H9 (cell line): ENCODE results near the gene TPP1. TPM values are rescaled to one million over a fixed set of nuclear protein-coding genes. Genes with fewer than 3 reads are reported as not detected.

Experiments
- DNase-seq: peaks from one replicate; pipeline ENCODE4 v3.0.0-alpha.2; 2017
- H2AFZ ChIP-seq: one replicate; pipeline ENCODE4 v1.6.1; 2013; ENCODE audit warnings: mild to moderate bottlenecking, low read length, control low read depth, moderate library complexity
- H2AK5ac ChIP-seq: 2 replicates; pipeline ENCODE4 v1.6.1; 2013; ENCODE audit warnings: low read length, control low read depth, mixed read lengths; ENCODE audit not compliant: insufficient read length
- H2BK120ac ChIP-seq: one replicate; pipeline ENCODE4 v1.6.1; 2013; ENCODE audit warnings: low read depth, mild to moderate bottlenecking, low read length, control low read depth, inconsistent platforms; ENCODE audit not compliant: poor library complexity, severe bottlenecking
- H2BK12ac ChIP-seq: 2 replicates; pipeline ENCODE4 v1.6.1; 2013; ENCODE audit warnings: low read length, control low read depth, mixed read lengths, low read depth; ENCODE audit not compliant: insufficient read length
- H2BK15ac ChIP-seq: 2 replicates; pipeline ENCODE4 v1.6.1; 2013; ENCODE audit warnings: low read depth, low read length, control low read depth
- H2BK20ac ChIP-seq: one replicate; pipeline ENCODE4 v1.6.1; 2013; ENCODE audit warnings: low read depth, mild to moderate bottlenecking, low read length, control low read depth, inconsistent platforms; ENCODE audit not compliant: poor library complexity, severe bottlenecking
- H2BK5ac ChIP-seq: 2 replicates; pipeline ENCODE4 v1.6.1; 2013; ENCODE audit warnings: low read length, control low read depth, mixed read lengths; ENCODE audit not compliant: insufficient read length
- H3K14ac ChIP-seq: 2 replicates; pipeline ENCODE4 v1.6.1; 2013; ENCODE audit warnings: low read length, control low read depth; ENCODE audit not compliant: insufficient read depth
- H3K18ac ChIP-seq: 2 replicates; pipeline ENCODE4 v1.6.1; 2013; ENCODE audit warnings: low read depth, mild to moderate bottlenecking, mixed read lengths, low read length, control low read depth; ENCODE audit not compliant: insufficient read length
- H3K23ac ChIP-seq: 2 replicates; pipeline ENCODE4 v1.6.1; 2013; ENCODE audit warnings: low read length, control low read depth, mixed read lengths, low read depth; ENCODE audit not compliant: insufficient read length
- H3K23me2 ChIP-seq: 2 replicates; pipeline ENCODE4 v1.6.1; 2013; ENCODE audit warnings: low read depth, mild to moderate bottlenecking, mixed read lengths, low read length, control low read depth; ENCODE audit not compliant: insufficient read length, poor library complexity, severe bottlenecking
- H3K27ac ChIP-seq: 2 replicates; pipeline ENCODE4 v1.5.1; 2013; ENCODE audit warnings: low read length, control low read depth, mixed read lengths, low read depth; ENCODE audit not compliant: insufficient read length
- H3K27me3 ChIP-seq: 2 replicates; pipeline ENCODE4 v1.6.1; 2013; ENCODE audit warnings: low read length, control low read depth, inconsistent platforms; ENCODE audit not compliant: insufficient read depth
- H3K4ac ChIP-seq: 2 replicates; pipeline ENCODE4 v1.6.1; 2013; ENCODE audit warnings: low read depth, mild to moderate bottlenecking, control low read depth, inconsistent platforms, low read length, moderate library complexity
- H3K4me1 ChIP-seq: 2 replicates; pipeline ENCODE4 v1.6.1; 2013; ENCODE audit warnings: low read length, control low read depth, inconsistent platforms; ENCODE audit not compliant: insufficient read depth
- H3K4me2 ChIP-seq: 2 replicates; pipeline ENCODE4 v1.6.1; 2013; ENCODE audit warnings: low read length, control low read depth, mixed read lengths; ENCODE audit not compliant: insufficient read length, insufficient read depth
- H3K56ac ChIP-seq: 2 replicates; pipeline ENCODE4 v1.6.1; 2013; ENCODE audit warnings: low read depth, mild to moderate bottlenecking, mixed read lengths, low read length, control low read depth; ENCODE audit not compliant: insufficient read length
- H3K79me1 ChIP-seq: 2 replicates; pipeline ENCODE4 v1.6.1; 2013; ENCODE audit warnings: low read depth, mild to moderate bottlenecking, moderate library complexity, low read length, control low read depth, inconsistent platforms; ENCODE audit not compliant: insufficient read depth, poor library complexity, severe bottlenecking
- H3K79me2 ChIP-seq: 2 replicates; pipeline ENCODE4 v1.6.1; 2013; ENCODE audit warnings: low read length, control low read depth, inconsistent platforms; ENCODE audit not compliant: insufficient read depth
- H3K9ac ChIP-seq: 2 replicates; pipeline ENCODE4 v1.6.1; 2013; ENCODE audit warnings: low read length, control low read depth, mixed read lengths; ENCODE audit not compliant: insufficient read length; ENCODE audit errors: extremely low read depth
- H3K9me3 ChIP-seq: one replicate; pipeline ENCODE4 v1.6.1; 2013; ENCODE audit warnings: low read depth, low read length, inconsistent platforms; ENCODE audit not compliant: control insufficient read depth
- H3T11ph ChIP-seq: one replicate; pipeline ENCODE4 v1.6.1; 2013; ENCODE audit warnings: mild to moderate bottlenecking, low read length, control low read depth, inconsistent platforms
- H4K20me1 ChIP-seq: one replicate; pipeline ENCODE4 v1.6.1; 2013; ENCODE audit not compliant: control insufficient read depth, insufficient read length, insufficient read depth
- H4K5ac ChIP-seq: 2 replicates; pipeline ENCODE4 v1.6.1; 2013; ENCODE audit warnings: low read depth, mild to moderate bottlenecking, mixed read lengths, low read length, control low read depth; ENCODE audit not compliant: insufficient read length
- H4K8ac ChIP-seq: replicated peaks from 2 replicates; pipeline ENCODE4 v1.6.1; 2013; ENCODE audit warnings: low read length, control low read depth, mixed read lengths, low read depth; ENCODE audit not compliant: insufficient read length
- H4K91ac ChIP-seq: 2 replicates; pipeline ENCODE4 v1.6.1; 2013; ENCODE audit warnings: low read depth, mild to moderate bottlenecking, moderate library complexity, mixed read lengths, low read length, control low read depth; ENCODE audit not compliant: insufficient read length
- H3K27ac Mint-ChIP-seq, 3 experiments: 2 replicates in 2 of 3; 3 replicates in 1 of 3; pipeline ENCODE4 v1.8.0; 2020 to 2021; ENCODE audit warnings: mixed read lengths in 3 of 3, mild to moderate bottlenecking in 1 of 3, moderate library complexity in 1 of 3
- H3K27me3 Mint-ChIP-seq: 2 replicates; pipeline ENCODE4 v1.8.0; 2021; ENCODE audit warnings: low read depth, mild to moderate bottlenecking, moderate library complexity, mixed read lengths
- H3K36me3 Mint-ChIP-seq, 3 experiments: 2 replicates in 2 of 3; 3 replicates in 1 of 3; pipeline ENCODE4 v1.8.0; 2020 to 2021; ENCODE audit warnings: low read depth in 3 of 3, mixed read lengths in 3 of 3; ENCODE audit not compliant: insufficient read depth in 1 of 3
- H3K4me1 Mint-ChIP-seq, 2 experiments: 2 replicates each; pipeline ENCODE4 v1.8.0; 2020; ENCODE audit warnings: mixed read lengths in 2 of 2
- H3K4me3 Mint-ChIP-seq, 2 experiments: 2 replicates in 1 of 2; 3 replicates in 1 of 2; pipeline ENCODE4 v1.8.0; 2020 to 2021; ENCODE audit warnings: mild to moderate bottlenecking in 2 of 2, mixed read lengths in 2 of 2, moderate library complexity in 1 of 2
- H3K9me3 Mint-ChIP-seq, 2 experiments: 2 replicates in 1 of 2; 3 replicates in 1 of 2; pipeline ENCODE4 v1.8.0; 2020; ENCODE audit warnings: mild to moderate bottlenecking in 2 of 2, mixed read lengths in 2 of 2, moderate library complexity in 1 of 2
- CTCF ChIP-seq: fragments of 200-600 bp; sonication (generic); conservative IDR thresholded peaks from 3 replicates; pipeline ENCODE4 v1.8.0; 2021; ENCODE audit warnings: antibody characterized with exemption, mild to moderate bottlenecking
- WGBS: extraction: QIAGEN DNeasy Blood & Tissue Kit; methylation state at CpG from one replicate; pipeline ENCODE4 v1.1.7; 2013; ENCODE audit warnings: missing lambda C conversion rate, low lambda C conversion rate, mixed read lengths; ENCODE audit not compliant: insufficient read length; ENCODE audit errors: extremely low coverage; 5-methylcytosine and 5-hydroxymethylcytosine counted together
- total RNA-seq: library from RNA; stranded (reverse); gene quantifications from 2 replicates; pipeline ENCODE4 v1.2.1, GENCODE V29; 2021

The TPP1 gene
- total RNA-seq, 1 experiment from 2014 or later: 37.2 TPM

- no peak overlapping the region for H3K27ac Mint-ChIP-seq
- no peak overlapping the region for H3K4me3 Mint-ChIP-seq
- Histone ChIP-seq H3K14ac (no peak overlapping the region), H4K8ac (no peak overlapping the region), H3K4me2 (no peak overlapping the region), H3K23me2 (no peaks in the 10 kb centered on the region), H3K4ac (no peak overlapping the region), H3K9ac (no peak overlapping the region), H3K4me1 (peaks cover 4% of the 10 kb centered on the region; the same call in 1 of the 2 replicates), H2BK20ac (no peak overlapping the region), H2AK5ac (no peak overlapping the region), H3K18ac (no peak overlapping the region), H3K23ac (no peak overlapping the region), H3K79me2 (no peaks in the 10 kb centered on the region), H2BK15ac (no peak overlapping the region), H3K56ac (no peak overlapping the region), H3K79me1 (no peaks in the 10 kb centered on the region), H4K91ac (no peak overlapping the region), H2BK120ac (no peak overlapping the region), H2BK12ac (no peak overlapping the region), H3T11ph (no peak overlapping the region), H4K20me1 (no peaks in the 10 kb centered on the region), H2BK5ac (no peak overlapping the region), H3K27ac (no peak overlapping the region), H2AFZ (no peak overlapping the region), H3K9me3 (no peaks in the 10 kb centered on the region), H3K27me3 (no peaks in the 10 kb centered on the region), H4K5ac (no peak overlapping the region)
- no peaks in the 10 kb centered on the region for H3K27me3 Mint-ChIP-seq
- DNase-seq: no peak
- H3K36me3 Mint-ChIP-seq: no peaks in the 10 kb centered on the region; a peak in 1 of 7 replicates
- H3K9me3 Mint-ChIP-seq: no peaks in the 10 kb centered on the region; a peak in 2 of 5 replicates
- no CpG with 5 or more reads among the region's 2 CpGs for WGBS
- H3K4me1 Mint-ChIP-seq: peaks cover 8 to 11% of the 10 kb centered on the region in 2 experiments
- TF ChIP-seq CTCF: no peak
Measured at GRCh38 chr11:6572215-6572614, 47.0 kb downstream of the TPP1 start.
